Measurements from ENCODE around the gene RHBDL1. TPM values are rescaled to one million over a fixed set of nuclear protein-coding genes. Genes with fewer than 3 reads are reported as not detected.

RHBDL1 gene
- total RNA-seq, 1 donor from 2014 or later, result 3.0 TPM

DNA sequence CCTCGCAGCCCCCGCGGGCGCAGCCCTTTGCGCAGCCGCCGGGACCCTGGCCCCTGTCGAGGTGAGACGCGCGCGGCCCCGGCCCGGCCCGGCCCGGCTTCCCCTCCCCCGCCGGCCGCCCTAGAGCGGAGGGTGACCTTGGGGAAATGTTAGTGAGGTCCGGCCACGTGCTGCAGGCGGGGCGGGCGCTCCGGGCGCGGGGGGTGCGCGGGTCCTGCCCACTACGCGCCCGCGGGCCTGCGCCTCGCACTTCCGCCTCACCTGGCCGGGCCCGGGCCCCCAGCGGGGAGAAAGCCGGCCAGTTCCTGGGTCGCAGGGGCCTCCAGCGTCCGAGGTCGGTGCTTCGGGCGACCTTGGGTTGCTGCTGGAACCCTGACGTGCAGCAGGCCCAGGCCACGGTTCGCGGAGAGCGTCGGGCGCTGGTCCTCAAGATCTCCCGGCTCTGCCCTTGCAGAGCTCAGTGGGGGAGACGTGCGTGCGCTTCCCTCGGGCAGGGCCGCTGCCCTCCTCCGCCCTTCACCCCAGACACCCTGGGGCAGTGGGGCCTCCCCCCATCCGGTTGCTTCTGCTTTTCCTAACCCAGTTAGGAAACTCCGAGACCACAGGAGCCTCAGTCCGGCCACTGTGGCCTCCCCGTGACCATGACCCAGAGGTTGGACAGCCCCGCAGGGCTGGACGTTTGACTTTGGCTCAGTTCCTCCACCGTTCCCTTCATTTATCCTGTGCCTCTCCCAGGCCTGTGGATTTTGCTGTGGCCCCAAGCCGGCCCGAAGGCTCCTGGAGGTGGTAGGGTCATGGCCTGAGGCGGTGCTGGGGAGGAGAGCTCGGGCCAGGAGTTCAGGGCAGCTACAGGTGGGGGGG lies 33.1 kb upstream of the RHBDL1 start:
- Mint-ChIP-seq H3K27me3 (ENCODE audit: low read depth) (no peaks in the 10 kb centered on the region), H3K36me3 (ENCODE audit: low read depth) (no peaks in the 10 kb centered on the region), H3K9me3 (ENCODE audit: low read depth) (no peaks in the 10 kb centered on the region), H3K4me3 (ENCODE audit: unreplicated experiment) (peak overlapping the region; percentile 66), H3K27ac (ENCODE audit: unreplicated experiment) (no peak overlapping the region), H3K4me1 (ENCODE audit: low read depth) (peaks cover 5% of the 10 kb centered on the region)
- no peak for DNase-seq (ENCODE audit: low spot score)
- TF ChIP-seq, protein P1, sequence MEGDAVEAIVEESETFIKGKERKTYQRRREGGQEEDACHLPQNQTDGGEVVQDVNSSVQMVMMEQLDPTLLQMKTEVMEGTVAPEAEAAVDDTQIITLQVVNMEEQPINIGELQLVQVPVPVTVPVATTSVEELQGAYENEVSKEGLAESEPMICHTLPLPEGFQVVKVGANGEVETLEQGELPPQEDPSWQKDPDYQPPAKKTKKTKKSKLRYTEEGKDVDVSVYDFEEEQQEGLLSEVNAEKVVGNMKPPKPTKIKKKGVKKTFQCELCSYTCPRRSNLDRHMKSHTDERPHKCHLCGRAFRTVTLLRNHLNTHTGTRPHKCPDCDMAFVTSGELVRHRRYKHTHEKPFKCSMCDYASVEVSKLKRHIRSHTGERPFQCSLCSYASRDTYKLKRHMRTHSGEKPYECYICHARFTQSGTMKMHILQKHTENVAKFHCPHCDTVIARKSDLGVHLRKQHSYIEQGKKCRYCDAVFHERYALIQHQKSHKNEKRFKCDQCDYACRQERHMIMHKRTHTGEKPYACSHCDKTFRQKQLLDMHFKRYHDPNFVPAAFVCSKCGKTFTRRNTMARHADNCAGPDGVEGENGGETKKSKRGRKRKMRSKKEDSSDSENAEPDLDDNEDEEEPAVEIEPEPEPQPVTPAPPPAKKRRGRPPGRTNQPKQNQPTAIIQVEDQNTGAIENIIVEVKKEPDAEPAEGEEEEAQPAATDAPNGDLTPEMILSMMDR (IDR thresholded peaks at IDR 0.05), result no peak

- H3K4me3 Mint-ChIP-seq (ENCODE audit: unreplicated experiment), result peak overlapping the region; percentile 66
- TF ChIP-seq, protein P1 (IDR thresholded peaks at IDR 0.05), result no peak
- H3K4me1 Mint-ChIP-seq (ENCODE audit: low read depth), result peaks cover 8% of the 10 kb centered on the region
- no peaks in the 10 kb centered on the region for H3K9me3 Mint-ChIP-seq (ENCODE audit: low read depth)
- no peak for DNase-seq (ENCODE audit: low spot score)
- H3K36me3 Mint-ChIP-seq (ENCODE audit: low read depth), result no peaks in the 10 kb centered on the region
- H3K27ac Mint-ChIP-seq (ENCODE audit: unreplicated experiment), result no peak overlapping the region
- H3K27me3 Mint-ChIP-seq (ENCODE audit: low read depth), result no peaks in the 10 kb centered on the region
Measured at GRCh38 chr16:643050-643368, 32.5 kb upstream of the RHBDL1 start.

GRCh38 chr16:644556-644955 lies 30.9 kb upstream of the RHBDL1 start:
- no peaks in the 10 kb centered on the region for H3K27me3 Mint-ChIP-seq (ENCODE audit: low read depth)
- H3K9me3 Mint-ChIP-seq (ENCODE audit: low read depth), result no peaks in the 10 kb centered on the region
- H3K27ac Mint-ChIP-seq (ENCODE audit: unreplicated experiment), result peak overlapping the region; percentile 27
- TF ChIP-seq, protein P1 (IDR thresholded peaks at IDR 0.05), result no peak
- H3K4me1 Mint-ChIP-seq (ENCODE audit: low read depth), result peaks cover 14% of the 10 kb centered on the region
- peak overlapping the region; percentile 35 for H3K4me3 Mint-ChIP-seq (ENCODE audit: unreplicated experiment)
- no peaks in the 10 kb centered on the region for H3K36me3 Mint-ChIP-seq (ENCODE audit: low read depth)
- DNase-seq (ENCODE audit: low spot score), result no peak

DNA sequence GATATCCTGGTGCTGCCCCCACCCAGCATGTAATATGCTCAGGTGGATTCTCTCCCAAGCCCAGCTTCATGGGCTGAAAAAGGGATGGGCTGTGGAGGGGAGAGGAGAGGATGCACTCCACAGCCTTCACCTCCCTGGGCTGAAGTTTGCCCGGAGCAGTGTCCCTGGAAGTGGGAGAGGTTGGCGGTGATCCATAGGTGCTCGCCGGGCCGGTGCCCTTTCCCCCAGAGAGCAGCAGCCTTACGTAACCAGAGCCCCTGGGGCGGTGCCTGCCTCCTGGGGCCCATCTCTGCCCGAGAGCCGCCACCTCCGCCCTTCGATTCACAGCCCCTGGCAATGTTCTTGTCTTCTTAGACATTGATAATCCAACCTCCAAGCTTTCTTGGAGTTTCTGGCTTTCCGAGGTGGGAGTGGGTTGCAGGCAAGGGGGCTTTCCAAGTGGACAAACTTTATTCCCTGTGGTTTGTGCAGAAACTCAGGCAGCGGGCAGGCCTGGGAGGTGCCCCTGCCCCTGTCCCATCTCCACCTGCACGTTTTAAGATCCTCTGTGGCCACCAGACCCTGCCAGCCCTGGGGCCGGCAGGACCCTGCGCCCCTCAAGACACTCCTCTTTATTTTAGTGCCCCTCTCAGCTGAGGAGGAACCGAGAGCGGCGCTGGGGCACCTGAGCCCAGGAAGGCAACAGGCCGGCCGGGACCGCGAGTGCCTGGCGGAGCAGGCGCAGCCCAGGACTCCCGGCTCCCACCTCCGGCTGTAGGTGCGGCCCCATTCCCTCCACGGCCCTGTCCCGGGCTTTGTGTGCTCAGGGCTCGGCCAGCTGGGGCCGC lies 29.4 kb upstream of the RHBDL1 start:
- H3K9me3 Mint-ChIP-seq (ENCODE audit: low read depth), result no peaks in the 10 kb centered on the region
- H3K27ac Mint-ChIP-seq (ENCODE audit: unreplicated experiment), result no peak overlapping the region
- TF ChIP-seq, protein P1 (IDR thresholded peaks at IDR 0.05), result no peak
- H3K4me1 Mint-ChIP-seq (ENCODE audit: low read depth), result peaks cover 18% of the 10 kb centered on the region
- no peaks in the 10 kb centered on the region for H3K36me3 Mint-ChIP-seq (ENCODE audit: low read depth)
- DNase-seq (ENCODE audit: low spot score), result no peak
- H3K27me3 Mint-ChIP-seq (ENCODE audit: low read depth), result no peaks in the 10 kb centered on the region
- H3K4me3 Mint-ChIP-seq (ENCODE audit: unreplicated experiment), result no peak overlapping the region

DNA sequence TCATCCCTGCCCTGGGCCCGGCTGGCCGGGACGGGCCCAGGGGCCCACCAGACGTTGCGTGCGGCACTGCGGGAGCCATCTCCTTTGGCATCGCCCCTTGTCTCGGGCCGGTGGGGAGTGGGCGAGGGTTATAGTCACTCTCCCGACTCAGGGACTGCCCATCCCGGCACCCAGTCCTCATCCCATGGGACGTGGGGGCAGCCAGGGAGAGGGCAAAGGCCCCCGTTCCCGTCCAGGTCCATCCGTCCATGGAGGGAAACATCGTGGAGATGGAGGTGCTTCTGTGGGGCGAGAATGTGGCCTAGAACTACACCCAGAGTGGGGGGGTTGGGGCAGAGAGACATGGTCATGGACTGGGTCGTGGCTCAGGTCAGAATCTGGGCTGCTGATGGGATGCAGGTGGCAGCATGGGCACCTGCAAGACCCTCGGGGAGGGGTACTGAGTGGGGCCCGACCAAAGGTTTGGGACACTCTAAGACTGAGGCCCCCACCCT lies 28.7 kb upstream of the RHBDL1 start:
- no peak overlapping the region for H3K4me3 Mint-ChIP-seq (ENCODE audit: unreplicated experiment)
- H3K36me3 Mint-ChIP-seq (ENCODE audit: low read depth), result no peaks in the 10 kb centered on the region
- no peak overlapping the region for H3K27ac Mint-ChIP-seq (ENCODE audit: unreplicated experiment)
- H3K27me3 Mint-ChIP-seq (ENCODE audit: low read depth), result no peaks in the 10 kb centered on the region
- H3K4me1 Mint-ChIP-seq (ENCODE audit: low read depth), result peaks cover 18% of the 10 kb centered on the region
- no peaks in the 10 kb centered on the region for H3K9me3 Mint-ChIP-seq (ENCODE audit: low read depth)
- TF ChIP-seq, protein P1 (IDR thresholded peaks at IDR 0.05), result no peak
- no peak for DNase-seq (ENCODE audit: low spot score)
